Mesendoderm (in vitro differentiated cells): ENCODE data around the gene GSTM3.
"Not testable (repeated sequence)": the region's sequence is repeated elsewhere in the genome, so short reads cannot be mapped to it uniquely, and the experiment has no call there.

Experiments used
- DNase-seq: peaks from one replicate; pipeline ENCODE4 v3.0.0; 2013
- H2AK5ac ChIP-seq: 2 replicates; pipeline ENCODE4 v1.6.1; 2013; ENCODE audit warnings: low read length, inconsistent platforms
- H2BK120ac ChIP-seq: 2 replicates; pipeline ENCODE4 v1.6.1; 2013; ENCODE audit warnings: low read depth, mild to moderate bottlenecking, low read length, moderate library complexity, mixed read lengths
- H2BK15ac ChIP-seq: replicated peaks from 2 replicates; pipeline ENCODE4 v1.6.1; 2013; ENCODE audit warnings: low read depth, mild to moderate bottlenecking, moderate library complexity
- H2BK5ac ChIP-seq: 2 replicates; pipeline ENCODE4 v1.6.1; 2013; ENCODE audit warnings: low read length, inconsistent platforms
- H3K18ac ChIP-seq: 2 replicates; pipeline ENCODE4 v1.6.1; 2013; ENCODE audit warnings: mild to moderate bottlenecking, low read length, mixed read lengths
- H3K23ac ChIP-seq: one replicate; pipeline ENCODE4 v1.6.1; 2013; ENCODE audit warnings: low read length
- H3K27ac ChIP-seq: 2 replicates; pipeline ENCODE4 v1.5.1; 2013; ENCODE audit warnings: low read depth, mild to moderate bottlenecking, inconsistent platforms, low read length, moderate library complexity
- H3K27me3 ChIP-seq: 2 replicates; pipeline ENCODE4 v1.6.1; 2013; ENCODE audit warnings: low read length, control low read depth, mild to moderate bottlenecking, inconsistent platforms; ENCODE audit not compliant: insufficient read depth, poor library complexity
- H3K36me3 ChIP-seq: 2 replicates; pipeline ENCODE4 v1.6.1; 2013; ENCODE audit warnings: low read length, inconsistent platforms; ENCODE audit not compliant: control insufficient read depth, insufficient read depth
- H3K4ac ChIP-seq: one replicate; pipeline ENCODE4 v1.6.1; 2013; ENCODE audit warnings: low read depth, mild to moderate bottlenecking, low read length, moderate library complexity
- H3K4me1 ChIP-seq: 2 replicates; pipeline ENCODE4 v1.6.1; 2013; ENCODE audit warnings: low read depth, low read length, inconsistent platforms; ENCODE audit not compliant: control insufficient read depth
- H3K4me2 ChIP-seq: 2 replicates; pipeline ENCODE4 v1.6.1; 2013; ENCODE audit warnings: low read length
- H3K4me3 ChIP-seq: 2 replicates; pipeline ENCODE4 v1.5.1; 2013; ENCODE audit warnings: mild to moderate bottlenecking, low read length
- H3K56ac ChIP-seq: one replicate; pipeline ENCODE4 v1.6.1; 2013; ENCODE audit warnings: low read length
- H3K79me1 ChIP-seq: 2 replicates; pipeline ENCODE4 v1.6.1; 2013; ENCODE audit warnings: low read length, inconsistent platforms
- H3K79me2 ChIP-seq: 2 replicates; pipeline ENCODE4 v1.6.1; 2013; ENCODE audit warnings: mild to moderate bottlenecking, low read length; ENCODE audit not compliant: control insufficient read depth, insufficient read depth
- H3K9ac ChIP-seq: 2 replicates; pipeline ENCODE4 v1.6.1; 2013; ENCODE audit warnings: low read length, inconsistent platforms
- H4K5ac ChIP-seq: one replicate; pipeline ENCODE4 v1.6.1; 2013; ENCODE audit warnings: low read length
- H4K8ac ChIP-seq: one replicate; pipeline ENCODE4 v1.6.1; 2013; ENCODE audit warnings: low read depth, mild to moderate bottlenecking, control low read depth, low read length, moderate library complexity
- WGBS: extraction: QIAGEN DNeasy Blood & Tissue Kit; methylation state at CpG from one replicate; pipeline ENCODE4 v1.1.7; 2013; ENCODE audit warnings: low lambda C conversion rate, missing lambda C conversion rate; ENCODE audit not compliant: insufficient coverage; ENCODE audit errors: extremely low coverage; 5-methylcytosine and 5-hydroxymethylcytosine counted together

GSTM3 gene

GRCh38 chr1:109711593-109712320 is 29.1 kb downstream of the GSTM3 start, which contains the start of gene GSTM5:
Gene GSTM5, plus strand, starts transcription at chr1:109712251. Its CDS starts 62 bp downstream, at chr1:109712313.
- not testable (repeated sequence) for H3K18ac ChIP-seq, H3K79me1 ChIP-seq, H3K4ac ChIP-seq, DNase-seq, H2AK5ac ChIP-seq, H2BK15ac ChIP-seq, H4K8ac ChIP-seq, H2BK5ac ChIP-seq, H3K79me2 ChIP-seq, H3K36me3 ChIP-seq, H3K4me2 ChIP-seq, H4K5ac ChIP-seq, H3K4me1 ChIP-seq, H3K27me3 ChIP-seq, H3K27ac ChIP-seq, H2BK120ac ChIP-seq, H3K23ac ChIP-seq, H3K4me3 ChIP-seq
- WGBS: no CpG with 5 or more reads among the region's 33 CpGs
- Histone ChIP-seq H3K56ac (peak within 1 kb of the TSS; percentile 30), H3K9ac (peak within 1 kb of the TSS; percentile 28)

GRCh38 chr1:109709822-109710221 is 31.0 kb downstream of the GSTM3 start:
- H3K79me2 ChIP-seq, H3K4ac ChIP-seq, H4K8ac ChIP-seq, H3K36me3 ChIP-seq, H3K4me1 ChIP-seq, H2BK120ac ChIP-seq, H3K79me1 ChIP-seq, H2BK15ac ChIP-seq, H3K9ac ChIP-seq, DNase-seq, H4K5ac ChIP-seq, H2AK5ac ChIP-seq, H3K56ac ChIP-seq, H2BK5ac ChIP-seq, H3K18ac ChIP-seq, H3K23ac ChIP-seq, H3K4me3 ChIP-seq, H3K27me3 ChIP-seq, H3K4me2 ChIP-seq, H3K27ac ChIP-seq: not testable (repeated sequence)

DNA sequence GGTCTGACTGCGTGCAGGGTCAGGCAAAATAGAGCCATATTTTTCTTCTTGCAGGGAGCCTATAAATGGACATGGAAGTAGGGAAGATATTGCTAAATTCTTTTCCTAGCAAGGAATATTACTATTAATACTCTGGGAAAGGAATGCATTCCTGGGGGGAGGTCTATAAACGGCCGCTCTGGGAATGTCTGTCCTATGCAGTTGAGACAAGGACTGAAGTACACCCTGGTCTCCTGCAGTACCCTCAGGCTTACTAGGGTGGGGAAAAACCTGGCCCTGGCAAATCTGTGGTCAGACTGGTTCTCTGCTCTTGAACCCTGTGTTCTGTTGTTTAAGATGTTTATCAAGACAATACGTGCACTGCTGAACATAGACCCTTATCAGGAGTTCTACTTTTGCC is 31.9 kb downstream of the GSTM3 start:
- not testable (repeated sequence) for DNase-seq, H3K27ac ChIP-seq, H2BK5ac ChIP-seq, H3K9ac ChIP-seq, H3K27me3 ChIP-seq, H4K8ac ChIP-seq, H3K23ac ChIP-seq, H3K79me2 ChIP-seq, H3K4me2 ChIP-seq, H3K4ac ChIP-seq, H2AK5ac ChIP-seq, H3K79me1 ChIP-seq, H3K36me3 ChIP-seq, H4K5ac ChIP-seq, H2BK15ac ChIP-seq, H3K18ac ChIP-seq, H3K4me1 ChIP-seq, H3K56ac ChIP-seq, H2BK120ac ChIP-seq, H3K4me3 ChIP-seq
- WGBS: no CpG with 5 or more reads among the region's 4 CpGs

DNA sequence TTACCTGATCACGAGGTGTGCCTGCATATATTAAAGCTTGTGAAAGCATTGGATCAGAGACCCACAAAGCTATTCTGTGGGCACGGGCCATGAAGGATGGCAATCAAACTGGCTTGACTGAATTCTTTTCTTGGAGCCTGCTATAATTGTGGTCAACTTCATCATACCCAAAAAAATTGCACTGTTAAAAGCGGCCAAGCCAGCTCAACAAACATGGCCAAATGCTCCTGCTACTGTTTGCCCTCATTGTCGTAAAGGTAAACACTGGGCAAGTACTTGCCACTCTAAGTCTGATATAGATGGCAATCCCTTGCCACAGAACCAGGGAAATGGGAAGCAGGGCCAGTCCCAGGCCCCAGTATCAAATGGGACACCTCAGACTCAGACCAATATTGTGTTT is 35.4 kb downstream of the GSTM3 start:
- DNase-seq: no peak
- Histone ChIP-seq H3K79me1 (no peaks in the 10 kb centered on the region), H3K56ac (no peak overlapping the region)

DNA sequence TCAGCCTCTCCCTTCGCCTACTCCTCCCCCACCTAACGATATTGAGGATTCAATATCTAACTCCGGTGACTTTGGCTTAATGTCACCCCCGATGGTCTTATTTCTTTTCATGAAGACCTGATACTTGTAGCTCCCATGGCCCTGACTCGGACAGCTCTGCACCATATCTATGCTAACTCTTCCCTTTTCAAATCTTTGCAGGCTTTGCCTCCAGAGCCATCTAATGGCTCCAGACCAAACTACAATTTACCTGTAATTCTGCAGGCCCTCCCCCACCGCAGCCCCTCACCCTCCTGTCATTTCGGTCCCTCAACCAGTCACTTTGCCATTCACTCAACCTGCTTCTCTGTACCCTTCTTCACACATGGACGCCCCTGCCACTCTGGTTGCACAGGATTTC is 36.7 kb downstream of the GSTM3 start:
- Histone ChIP-seq H4K5ac (no peak overlapping the region), H3K23ac (no peak overlapping the region), H3K36me3 (no peaks in the 10 kb centered on the region), H3K79me2 (no peaks in the 10 kb centered on the region), H3K9ac (no peak overlapping the region), H2BK120ac (no peak overlapping the region), H3K4me1 (no peaks in the 10 kb centered on the region), H2AK5ac (no peak overlapping the region), H2BK5ac (no peak overlapping the region), H3K27me3 (no peaks in the 10 kb centered on the region), H3K18ac (no peak overlapping the region), H4K8ac (no peak overlapping the region), H3K27ac (no peak overlapping the region), H3K79me1 (no peaks in the 10 kb centered on the region), H3K4me3 (no peak overlapping the region), H3K4me2 (no peak overlapping the region), H2BK15ac (no peak overlapping the region), H3K56ac (no peak overlapping the region), H3K4ac (no peak overlapping the region)
- DNase-seq: no peak
- no CpG with 5 or more reads among the region's 8 CpGs for WGBS

More for the DNA sequence above, 35.4 kb downstream of the GSTM3 start:
- Histone ChIP-seq H2BK120ac (no peak overlapping the region), H3K9ac (no peak overlapping the region), H3K4ac (no peak overlapping the region), H3K23ac (no peak overlapping the region), H4K8ac (no peak overlapping the region), H3K27ac (no peak overlapping the region), H3K79me2 (no peaks in the 10 kb centered on the region), H4K5ac (no peak overlapping the region), H2AK5ac (no peak overlapping the region), H3K4me1 (no peaks in the 10 kb centered on the region), H3K4me2 (no peak overlapping the region), H2BK5ac (no peak overlapping the region), H2BK15ac (no peak overlapping the region), H3K18ac (no peak overlapping the region), H3K4me3 (no peak overlapping the region), H3K27me3 (no peaks in the 10 kb centered on the region), H3K36me3 (no peaks in the 10 kb centered on the region)
- WGBS: no CpG with 5 or more reads among the region's 4 CpGs

DNA sequence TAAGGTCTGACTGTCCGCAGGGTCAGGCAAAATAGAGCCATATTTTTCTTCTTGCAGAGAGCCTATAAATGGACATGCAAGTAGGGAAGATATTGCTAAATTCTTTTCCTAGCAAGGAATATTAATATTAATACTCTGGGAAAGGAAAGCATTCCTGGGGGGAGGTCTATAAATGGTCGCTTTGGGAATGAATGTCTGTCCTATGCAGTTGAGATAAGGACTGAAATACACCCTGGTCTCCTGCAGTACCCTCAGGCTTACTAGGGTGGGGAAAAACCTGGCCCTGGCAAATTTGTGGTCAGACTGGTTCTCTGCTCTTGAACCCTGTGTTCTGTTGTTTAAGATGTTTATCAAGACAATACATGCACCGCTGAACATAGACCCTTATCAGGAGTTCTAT is 37.9 kb downstream of the GSTM3 start:
- WGBS: no CpG with 5 or more reads among the region's 3 CpGs
- not testable (repeated sequence) for H3K4me3 ChIP-seq

More for the DNA sequence above, 37.9 kb downstream of the GSTM3 start:
- not testable (repeated sequence) for H3K23ac ChIP-seq, H3K36me3 ChIP-seq, H4K8ac ChIP-seq, H3K4me1 ChIP-seq, H4K5ac ChIP-seq, H2BK5ac ChIP-seq, H2AK5ac ChIP-seq, H3K4me2 ChIP-seq, H3K79me1 ChIP-seq, H3K27ac ChIP-seq, H2BK15ac ChIP-seq, DNase-seq, H3K79me2 ChIP-seq, H3K56ac ChIP-seq, H3K9ac ChIP-seq, H2BK120ac ChIP-seq, H3K4ac ChIP-seq, H3K27me3 ChIP-seq, H3K18ac ChIP-seq
